GM19099 (cell line): ENCODE data around the gene TET2.

Experiments used
- POLR2A ChIP-seq: IDR thresholded peaks from 3 replicates; pipeline ENCODE4 v1.6.1; 2011; ENCODE audit warnings: low read depth; ENCODE audit not compliant: insufficient read length; ENCODE audit errors: extremely low read depth

TET2 gene

GRCh38 chr4:105232374-105232773, 85.7 kb downstream of the TET2 start:
- TF ChIP-seq POLR2A, result no peak

- no peak for TF ChIP-seq POLR2A
Measured at GRCh38 chr4:105234582-105234981, 87.9 kb downstream of the TET2 start.

- no peak for TF ChIP-seq POLR2A
Measured at GRCh38 chr4:105236202-105236915, 89.7 kb downstream of the TET2 start.

GRCh38 chr4:105236916-105237311, 90.2 kb downstream of the TET2 start:
- TF ChIP-seq POLR2A, result no peak

GRCh38 chr4:105240037-105240436, 93.4 kb downstream of the TET2 start:
- no peak for TF ChIP-seq POLR2A

- no peak for TF ChIP-seq POLR2A
Measured at GRCh38 chr4:105241451-105241850, 94.8 kb downstream of the TET2 start.

GRCh38 chr4:105243446-105243845, 96.8 kb downstream of the TET2 start:
- TF ChIP-seq POLR2A, result no peak

GRCh38 chr4:105246712-105247111, 100.0 kb downstream of the TET2 start:
- no peak for TF ChIP-seq POLR2A

GRCh38 chr4:105248613-105249012, 101.9 kb downstream of the TET2 start:
- TF ChIP-seq POLR2A, result no peak

- no peak for TF ChIP-seq POLR2A
Measured at GRCh38 chr4:105257817-105258495, 111.3 kb downstream of the TET2 start.

- TF ChIP-seq POLR2A, result no peak
Measured at GRCh38 chr4:105265689-105266088, 119.0 kb downstream of the TET2 start.

GRCh38 chr4:105267280-105267679, 120.6 kb downstream of the TET2 start:
- TF ChIP-seq POLR2A, result no peak

- TF ChIP-seq POLR2A, result no peak
Measured at GRCh38 chr4:105272002-105272401, 125.3 kb downstream of the TET2 start.

- TF ChIP-seq POLR2A, result no peak
Measured at GRCh38 chr4:105273230-105273629, 126.6 kb downstream of the TET2 start.

- no peak for TF ChIP-seq POLR2A
Measured at GRCh38 chr4:105274090-105274489, 127.4 kb downstream of the TET2 start.

- TF ChIP-seq POLR2A, result no peak
Measured at GRCh38 chr4:105274504-105274903, 127.8 kb downstream of the TET2 start.

GRCh38 chr4:105276361-105277104, 129.9 kb downstream of the TET2 start:
- no peak for TF ChIP-seq POLR2A

- TF ChIP-seq POLR2A, result no peak
Measured at GRCh38 chr4:105277702-105278101, 131.0 kb downstream of the TET2 start.
